Kidney (tissue), 14 donors: ENCODE data around the gene SLC7A6. TPM values are rescaled to one million over a fixed set of nuclear protein-coding genes. Genes with fewer than 3 reads are reported as not detected.

Experiments
- DNase-seq, 5 donors: peaks; one replicate each; pipeline ENCODE4 v3.0.0-alpha.2; 2013 to 2020
- FAIRE-seq: peaks from 2 replicates; lab custom pipeline; 2012; peaks lifted over from hg19 to GRCh38; lab: Jason Lieb, UNC
- H3K27ac ChIP-seq, 2 donors: one replicate each; pipeline ENCODE4 v1.7.0; 2013; ENCODE audit warnings: low read depth in 2 of 2, low read length in 2 of 2, inconsistent platforms in 1 of 2
- H3K27me3 ChIP-seq: one replicate; pipeline ENCODE4 v1.7.1; 2013; ENCODE audit warnings: low read length, inconsistent platforms; ENCODE audit not compliant: control insufficient read depth, insufficient read depth
- H3K36me3 ChIP-seq, 3 donors: one replicate each; pipeline versions ENCODE4 v1.7.0 to v1.7.1; 2013; ENCODE audit warnings: low read length in 3 of 3, control low read depth in 1 of 3, inconsistent platforms in 1 of 3; ENCODE audit not compliant: insufficient read depth in 3 of 3, control insufficient read depth in 2 of 3
- H3K4me1 ChIP-seq, 3 donors: one replicate each; pipeline versions ENCODE4 v1.7.0 to v1.7.1; 2013; ENCODE audit warnings: low read length in 3 of 3, inconsistent platforms in 1 of 3, low read depth in 1 of 3; ENCODE audit not compliant: control insufficient read depth in 2 of 3, insufficient read depth in 2 of 3
- H3K4me3 ChIP-seq, 3 donors: one replicate each; pipeline versions ENCODE4 v1.7.0 to v1.8.1; 2013; ENCODE audit warnings: low read length in 3 of 3, control low read depth in 1 of 3, inconsistent platforms in 1 of 3
- H3K9ac ChIP-seq, 3 donors: one replicate each; pipeline versions ENCODE4 v1.7.0 to v1.7.1; 2013; ENCODE audit warnings: low read length in 3 of 3, control low read depth in 1 of 3, inconsistent platforms in 1 of 3
- H3K9me3 ChIP-seq, 3 donors: one replicate each; pipeline versions ENCODE4 v1.7.0 to v1.7.1; 2013; ENCODE audit warnings: low read length in 3 of 3, control low read depth in 1 of 3, inconsistent platforms in 1 of 3; ENCODE audit not compliant: control insufficient read depth in 2 of 3, insufficient read depth in 1 of 3
- CTCF ChIP-seq: IDR thresholded peaks from 3 replicates; pipeline ENCODE4 v1.5.1; 2012; ENCODE audit warnings: mild to moderate bottlenecking, moderate library complexity, borderline replicate concordance; ENCODE audit not compliant: insufficient read depth; ENCODE audit errors: extremely low read depth
- intact Hi-C: fragments of 100-400 bp; cut with DNase I; formaldehyde crosslinking; loops from one replicate; pipeline ENCODE4 v1.11.1; 2022
- polyA plus RNA-seq: library from polyadenylated mRNA; stranded (reverse); fragments of 350-450 nt; fragmentation: Illumina TruSeq; extraction: RNeasy Lipid Tissue Mini Kit (QIAGEN cat#74804); gene quantifications from one replicate; pipeline ENCODE4 v1.2.3, GENCODE V29; 2014; ENCODE audit warnings: low read depth, low replicate concordance; ENCODE audit not compliant: insufficient read depth
- total RNA-seq: library from RNA; stranded (reverse); fragmentation: NEBNext Ultra II Directional; extraction: Animal tissue kit (Norgen Biotek cat#: 25700); gene quantifications from one replicate; pipeline ENCODE4 v1.2.1, GENCODE V29; 2021
- donor health status: control.
- donor health status: control.
- donor health status: control.
- donor health status: control.
- donor health status: control.
- donor health status: DM: yes; HTN: yes; CAD: no.
- donor health status: Normal renal cell carcinoma (clear cell type).

The SLC7A6 gene
- total and polyA plus RNA-seq, 2 donors from 2014 or later: 5.0 to 24.0 TPM

GRCh38 chr16:68313116-68313515, 48.8 kb downstream of the SLC7A6 start:
- peaks cover 0 to 13% (median 4%) of the 10 kb centered on the region in 3 donors for H3K36me3 ChIP-seq
- no peaks in the 10 kb centered on the region for H3K9me3 ChIP-seq
- H3K27me3 ChIP-seq: no peaks in the 10 kb centered on the region
- FAIRE-seq (no peak), DNase-seq (no peak)
- H3K4me1 ChIP-seq: peaks cover 0 to 13% (median 7%) of the 10 kb centered on the region in 3 donors
- no peak overlapping the region for H3K27ac ChIP-seq
- no peak for TF ChIP-seq CTCF
- intact Hi-C loops: loop anchor here (10.0 kb wide), 1 partner anchor 48 kb away; the partner anchor contains the start of gene SLC7A6
- no peak overlapping the region for H3K9ac ChIP-seq
- H3K4me3 ChIP-seq: no peak overlapping the region

GRCh38 chr16:68319185-68319908, 55.0 kb downstream of the SLC7A6 start:
- Histone ChIP-seq H3K9ac (no peak overlapping the region), H3K4me1 (no peaks in the 10 kb centered on the region), H3K9me3 (no peaks in the 10 kb centered on the region), H3K27ac (no peak overlapping the region), H3K36me3 (peaks cover 0 to 15% (median 8%) of the 10 kb centered on the region in 3 donors), H3K4me3 (no peak overlapping the region), H3K27me3 (no peaks in the 10 kb centered on the region)
- FAIRE-seq: no peak
- intact Hi-C loops: loop anchor here (10.0 kb wide), 1 partner anchor 55 kb away; the partner anchor contains the start of gene SLC7A6
- no peak for DNase-seq
- no peak for TF ChIP-seq CTCF

- FAIRE-seq: no peak
Measured at GRCh38 chr16:68324336-68324735, 60.0 kb downstream of the SLC7A6 start.

More at GRCh38 chr16:68324336-68324735, 60.0 kb downstream of the SLC7A6 start:
- Histone ChIP-seq H3K27ac (no peak overlapping the region), H3K27me3 (no peaks in the 10 kb centered on the region), H3K4me1 (no peaks in the 10 kb centered on the region), H3K9ac (no peak overlapping the region), H3K36me3 (peaks cover 7 to 21% (median 11%) of the 10 kb centered on the region in 3 donors), H3K4me3 (no peak overlapping the region), H3K9me3 (no peaks in the 10 kb centered on the region)
- intact Hi-C loops: no loop called here
- TF ChIP-seq CTCF: no peak
- no peak for DNase-seq
